ENCODE results near the gene WNT3A.

WNT3A gene

GRCh38 chr1:228009116-228009827 is 2.5 kb downstream of the WNT3A start:
- WGBS (ENCODE audit: insufficient coverage) = 19% methylated on average over 4 of the region's 8 CpGs
- no peak for DNase-seq
- H3K9me3 ChIP-seq (ENCODE audit: control extremely low read depth in 1 of 5, control insufficient read depth in 4 of 5, insufficient read depth in 2 of 5, low read depth in 1 of 5, low read length in 4 of 5) = no peaks in the 10 kb centered on the region
- no peak overlapping the region for H3K27ac ChIP-seq (ENCODE audit: insufficient read depth in 1 of 2, low read depth in 1 of 2, low read length in 2 of 2, poor library complexity in 1 of 2, severe bottlenecking in 2 of 2)
- ChIA-PET CTCF (interaction anchor here (0.9 kb wide), 1 partner anchor 49 kb away, joined by 3 read pairs; no protein-coding TSS in a partner anchor), POLR2A (no interaction called here)
- no peak overlapping the region for H3K4me3 ChIP-seq (ENCODE audit: control insufficient read depth in 1 of 7, extremely low read depth in 1 of 7, insufficient read depth in 4 of 7, low read depth in 2 of 7, low read length in 6 of 7)
- peaks cover 0 to 86% (median 38%) of the 10 kb centered on the region in 5 experiments for H3K27me3 ChIP-seq (replicated peaks in 2 of 5; ENCODE audit: control insufficient read depth in 4 of 5, insufficient read depth in 5 of 5, low read length in 4 of 5)
- no peaks in the 10 kb centered on the region for H3K36me3 ChIP-seq (ENCODE audit: control insufficient read depth in 4 of 4, insufficient read depth in 4 of 4, low read length in 3 of 4)
- peaks cover 0 to 31% (median 12%) of the 10 kb centered on the region in 4 experiments for H3K4me1 ChIP-seq (ENCODE audit: control extremely low read depth in 1 of 4, control insufficient read depth in 4 of 4, insufficient read depth in 4 of 4, low read length in 3 of 4)

- WGBS (ENCODE audit: insufficient coverage) = 83% methylated on average over 20 of the region's 21 CpGs
- Histone ChIP-seq H3K4me3 (ENCODE audit: control insufficient read depth in 1 of 7, extremely low read depth in 1 of 7, insufficient read depth in 4 of 7, low read depth in 2 of 7, low read length in 6 of 7) (no peak overlapping the region), H3K27ac (ENCODE audit: insufficient read depth in 1 of 2, low read depth in 1 of 2, low read length in 2 of 2, poor library complexity in 1 of 2, severe bottlenecking in 2 of 2) (no peak overlapping the region), H3K36me3 (ENCODE audit: control insufficient read depth in 4 of 4, insufficient read depth in 4 of 4, low read length in 3 of 4) (no peaks in the 10 kb centered on the region), H3K4me1 (ENCODE audit: control extremely low read depth in 1 of 4, control insufficient read depth in 4 of 4, insufficient read depth in 4 of 4, low read length in 3 of 4) (peaks cover 0 to 31% (median 12%) of the 10 kb centered on the region in 4 experiments), H3K27me3 (replicated peaks in 2 of 5; ENCODE audit: control insufficient read depth in 4 of 5, insufficient read depth in 5 of 5, low read length in 4 of 5) (peaks cover 0 to 78% (median 32%) of the 10 kb centered on the region in 5 experiments), H3K9me3 (ENCODE audit: control extremely low read depth in 1 of 5, control insufficient read depth in 4 of 5, insufficient read depth in 2 of 5, low read depth in 1 of 5, low read length in 4 of 5) (no peaks in the 10 kb centered on the region)
- DNase-seq = no peak
- CTCF ChIA-PET = interaction anchor here (2.0 kb wide), 1 partner anchor 11 kb away, joined by 6 read pairs; no protein-coding TSS in a partner anchor
- POLR2A ChIA-PET = no interaction called here
Observed at GRCh38 chr1:228009828-228010775, 3.3 kb downstream of the WNT3A start.

- H3K4me1 ChIP-seq (ENCODE audit: control extremely low read depth in 1 of 4, control insufficient read depth in 4 of 4, insufficient read depth in 4 of 4, low read length in 3 of 4) = peaks cover 0 to 29% (median 13%) of the 10 kb centered on the region in 4 experiments
- H3K4me3 ChIP-seq (ENCODE audit: control insufficient read depth in 1 of 7, extremely low read depth in 1 of 7, insufficient read depth in 4 of 7, low read depth in 2 of 7, low read length in 6 of 7) = no peak overlapping the region
- ChIA-PET POLR2A (no interaction called here), CTCF (interaction anchor here (0.8 to 2.0 kb wide), 2 partner anchors 12 to 16 kb away, joined by 3 to 6 read pairs; no protein-coding TSS in a partner anchor)
- no peaks in the 10 kb centered on the region for H3K9me3 ChIP-seq (ENCODE audit: control extremely low read depth in 1 of 5, control insufficient read depth in 4 of 5, insufficient read depth in 2 of 5, low read depth in 1 of 5, low read length in 4 of 5)
- DNase-seq = no peak
- 83% methylated on average over 5 of the region's 7 CpGs for WGBS (ENCODE audit: insufficient coverage)
- H3K36me3 ChIP-seq (ENCODE audit: control insufficient read depth in 4 of 4, insufficient read depth in 4 of 4, low read length in 3 of 4) = no peaks in the 10 kb centered on the region
- H3K27me3 ChIP-seq (replicated peaks in 2 of 5; ENCODE audit: control insufficient read depth in 4 of 5, insufficient read depth in 5 of 5, low read length in 4 of 5) = peaks cover 0 to 69% (median 24%) of the 10 kb centered on the region in 5 experiments
- H3K27ac ChIP-seq (ENCODE audit: insufficient read depth in 1 of 2, low read depth in 1 of 2, low read length in 2 of 2, poor library complexity in 1 of 2, severe bottlenecking in 2 of 2) = no peak overlapping the region
Observed at GRCh38 chr1:228010921-228011320, 4.1 kb downstream of the WNT3A start.

- CTCF ChIA-PET = interaction anchor here (0.8 to 2.0 kb wide), 2 partner anchors 13 to 15 kb away, joined by 3 to 6 read pairs; no protein-coding TSS in a partner anchor
- 90% methylated on average over 16 of the region's 16 CpGs for WGBS (ENCODE audit: insufficient coverage)
- Histone ChIP-seq H3K27ac (ENCODE audit: insufficient read depth in 1 of 2, low read depth in 1 of 2, low read length in 2 of 2, poor library complexity in 1 of 2, severe bottlenecking in 2 of 2) (no peak overlapping the region), H3K4me1 (ENCODE audit: control extremely low read depth in 1 of 4, control insufficient read depth in 4 of 4, insufficient read depth in 4 of 4, low read length in 3 of 4) (peaks cover 0 to 22% (median 10%) of the 10 kb centered on the region in 4 experiments), H3K27me3 (replicated peaks in 2 of 5; ENCODE audit: control insufficient read depth in 4 of 5, insufficient read depth in 5 of 5, low read length in 4 of 5) (peaks cover 0 to 62% (median 21%) of the 10 kb centered on the region in 5 experiments), H3K9me3 (ENCODE audit: control extremely low read depth in 1 of 5, control insufficient read depth in 4 of 5, insufficient read depth in 2 of 5, low read depth in 1 of 5, low read length in 4 of 5) (no peaks in the 10 kb centered on the region), H3K36me3 (ENCODE audit: control insufficient read depth in 4 of 4, insufficient read depth in 4 of 4, low read length in 3 of 4) (no peaks in the 10 kb centered on the region), H3K4me3 (ENCODE audit: control insufficient read depth in 1 of 7, extremely low read depth in 1 of 7, insufficient read depth in 4 of 7, low read depth in 2 of 7, low read length in 6 of 7) (no peak overlapping the region)
- POLR2A ChIA-PET = no interaction called here
- no peak for DNase-seq
Observed at GRCh38 chr1:228011721-228012311, 5.0 kb downstream of the WNT3A start.

- CTCF ChIA-PET = interaction anchor here (1.4 kb wide), 1 partner anchor 8 kb away, joined by 6 read pairs; no protein-coding TSS in a partner anchor
- POLR2A ChIA-PET = no interaction called here
- Histone ChIP-seq H3K4me3 (ENCODE audit: control insufficient read depth in 1 of 7, extremely low read depth in 1 of 7, insufficient read depth in 4 of 7, low read depth in 2 of 7, low read length in 6 of 7) (no peak overlapping the region), H3K9me3 (ENCODE audit: control extremely low read depth in 1 of 5, control insufficient read depth in 4 of 5, insufficient read depth in 2 of 5, low read depth in 1 of 5, low read length in 4 of 5) (no peaks in the 10 kb centered on the region), H3K27me3 (replicated peaks in 2 of 5; ENCODE audit: control insufficient read depth in 4 of 5, insufficient read depth in 5 of 5, low read length in 4 of 5) (peaks cover 0 to 55% (median 16%) of the 10 kb centered on the region in 5 experiments), H3K36me3 (ENCODE audit: control insufficient read depth in 4 of 4, insufficient read depth in 4 of 4, low read length in 3 of 4) (no peaks in the 10 kb centered on the region), H3K4me1 (ENCODE audit: control extremely low read depth in 1 of 4, control insufficient read depth in 4 of 4, insufficient read depth in 4 of 4, low read length in 3 of 4) (peaks cover 0 to 15% (median 6%) of the 10 kb centered on the region in 4 experiments), H3K27ac (ENCODE audit: insufficient read depth in 1 of 2, low read depth in 1 of 2, low read length in 2 of 2, poor library complexity in 1 of 2, severe bottlenecking in 2 of 2) (no peak overlapping the region)
- 97% methylated on average over 5 of the region's 5 CpGs for WGBS (ENCODE audit: insufficient coverage)
- no peak for DNase-seq
Observed at GRCh38 chr1:228012555-228012954, 5.8 kb downstream of the WNT3A start.

- POLR2A ChIA-PET = no interaction called here
- Histone ChIP-seq H3K4me3 (ENCODE audit: control insufficient read depth in 1 of 7, extremely low read depth in 1 of 7, insufficient read depth in 4 of 7, low read depth in 2 of 7, low read length in 6 of 7) (no peak overlapping the region), H3K27me3 (replicated peaks in 2 of 5; ENCODE audit: control insufficient read depth in 4 of 5, insufficient read depth in 5 of 5, low read length in 4 of 5) (peaks cover 0 to 47% (median 15%) of the 10 kb centered on the region in 5 experiments), H3K36me3 (ENCODE audit: control insufficient read depth in 4 of 4, insufficient read depth in 4 of 4, low read length in 3 of 4) (no peaks in the 10 kb centered on the region), H3K27ac (ENCODE audit: insufficient read depth in 1 of 2, low read depth in 1 of 2, low read length in 2 of 2, poor library complexity in 1 of 2, severe bottlenecking in 2 of 2) (no peak overlapping the region), H3K4me1 (ENCODE audit: control extremely low read depth in 1 of 4, control insufficient read depth in 4 of 4, insufficient read depth in 4 of 4, low read length in 3 of 4) (peaks cover 0 to 10% (median 5%) of the 10 kb centered on the region in 4 experiments), H3K9me3 (ENCODE audit: control extremely low read depth in 1 of 5, control insufficient read depth in 4 of 5, insufficient read depth in 2 of 5, low read depth in 1 of 5, low read length in 4 of 5) (no peaks in the 10 kb centered on the region)
- no peak for DNase-seq
- 92% methylated on average over 24 of the region's 24 CpGs for WGBS (ENCODE audit: insufficient coverage)
- CTCF ChIA-PET = interaction anchor here (1.0 to 1.4 kb wide), 2 partner anchors 9 to 10 kb away, joined by 3 to 6 read pairs; no protein-coding TSS in a partner anchor
Observed at GRCh38 chr1:228013131-228013934, 6.5 kb downstream of the WNT3A start.

Measured in common myeloid progenitor, CD34-positive (primary cell).